OCI-LY7 (cell line): Measurements from ENCODE around the gene CEP72.

Experiments
- EZH2phosphoT487 ChIP-seq: fragments of 200-600 bp; sonication (generic); IDR thresholded peaks from 2 replicates; pipeline ENCODE4 v1.6.1; 2018; ENCODE audit warnings: low read depth, borderline replicate concordance, mild to moderate bottlenecking, mixed run types, antibody characterized with exemption, low read length, moderate library complexity, mixed read lengths
- TF ChIP-seq, protein P1 (sequence below): fragments of 200-600 bp; sonication (generic); conservative IDR thresholded peaks from 2 replicates; pipeline ENCODE4 v1.5.1; 2014; ENCODE audit warnings: mild to moderate bottlenecking, antibody characterized with exemption, low read length, moderate library complexity, mixed read lengths

DNA sequence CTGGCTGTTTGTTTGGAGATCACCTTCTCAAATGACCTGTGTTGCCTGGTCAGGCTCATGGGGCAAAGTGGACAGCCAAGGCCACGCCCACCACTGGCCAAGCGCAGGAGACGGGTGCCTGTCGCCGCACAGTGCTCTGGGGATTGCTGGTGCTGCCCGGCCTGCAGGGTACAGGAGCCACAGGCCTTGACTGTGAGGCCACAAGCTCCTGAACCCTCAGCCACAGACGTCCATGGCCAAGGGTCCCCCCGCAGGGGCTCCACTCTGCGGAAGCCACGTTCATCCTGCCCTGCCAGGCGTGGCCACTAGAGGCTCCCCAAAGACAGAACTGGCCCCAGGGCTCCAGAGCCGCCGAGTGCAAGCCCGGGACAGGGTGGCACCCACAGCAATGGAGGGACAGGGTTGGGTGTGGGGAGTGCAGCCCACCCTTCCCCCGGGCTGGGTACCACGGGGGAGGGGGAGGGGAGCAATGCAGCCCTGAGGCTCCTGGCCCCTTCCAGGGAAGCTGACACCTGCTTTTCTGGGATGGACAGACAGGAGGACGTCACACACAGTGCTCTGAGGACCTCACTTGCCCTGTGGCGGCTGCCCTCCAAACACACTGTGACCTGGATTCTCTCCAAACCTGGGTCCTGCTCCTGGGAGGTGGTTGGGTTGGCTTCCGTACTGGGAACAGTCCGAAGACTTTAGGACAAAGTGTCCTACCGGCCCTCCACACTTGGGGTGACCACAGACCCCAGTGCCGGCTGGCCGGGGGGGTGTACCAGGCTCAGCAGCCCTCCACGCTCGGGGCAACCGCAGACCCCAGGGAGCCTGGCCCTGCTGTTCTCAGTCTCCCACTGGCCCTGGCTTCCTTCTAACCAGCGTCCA lies 59.6 kb downstream of the CEP72 start:
- TF ChIP-seq, protein P1, sequence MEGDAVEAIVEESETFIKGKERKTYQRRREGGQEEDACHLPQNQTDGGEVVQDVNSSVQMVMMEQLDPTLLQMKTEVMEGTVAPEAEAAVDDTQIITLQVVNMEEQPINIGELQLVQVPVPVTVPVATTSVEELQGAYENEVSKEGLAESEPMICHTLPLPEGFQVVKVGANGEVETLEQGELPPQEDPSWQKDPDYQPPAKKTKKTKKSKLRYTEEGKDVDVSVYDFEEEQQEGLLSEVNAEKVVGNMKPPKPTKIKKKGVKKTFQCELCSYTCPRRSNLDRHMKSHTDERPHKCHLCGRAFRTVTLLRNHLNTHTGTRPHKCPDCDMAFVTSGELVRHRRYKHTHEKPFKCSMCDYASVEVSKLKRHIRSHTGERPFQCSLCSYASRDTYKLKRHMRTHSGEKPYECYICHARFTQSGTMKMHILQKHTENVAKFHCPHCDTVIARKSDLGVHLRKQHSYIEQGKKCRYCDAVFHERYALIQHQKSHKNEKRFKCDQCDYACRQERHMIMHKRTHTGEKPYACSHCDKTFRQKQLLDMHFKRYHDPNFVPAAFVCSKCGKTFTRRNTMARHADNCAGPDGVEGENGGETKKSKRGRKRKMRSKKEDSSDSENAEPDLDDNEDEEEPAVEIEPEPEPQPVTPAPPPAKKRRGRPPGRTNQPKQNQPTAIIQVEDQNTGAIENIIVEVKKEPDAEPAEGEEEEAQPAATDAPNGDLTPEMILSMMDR: peak; percentile 70
- TF ChIP-seq EZH2phosphoT487: no peak
